ENCODE measurements around the gene MPPED2.

MPPED2 gene

GRCh38 chr11:30453705-30454104 is 132.4 kb downstream of the MPPED2 start:
- DNase-seq (ENCODE audit: low read depth, low spot score), result no peak

- DNase-seq (ENCODE audit: low read depth, low spot score), result no peak
Observed at GRCh38 chr11:30452842-30453241, 133.3 kb downstream of the MPPED2 start.

- DNase-seq (ENCODE audit: low read depth, low spot score), result peak; percentile 8
Observed at GRCh38 chr11:30452114-30452513, 134.0 kb downstream of the MPPED2 start.

GRCh38 chr11:30451626-30452025 is 134.5 kb downstream of the MPPED2 start:
- peak; percentile 40 for DNase-seq (ENCODE audit: low read depth, low spot score)

GRCh38 chr11:30451167-30451566 is 135.0 kb downstream of the MPPED2 start:
- no peak for DNase-seq (ENCODE audit: low read depth, low spot score)

GRCh38 chr11:30447058-30447640 is 139.0 kb downstream of the MPPED2 start:
- no peak for DNase-seq (ENCODE audit: low read depth, low spot score)

- DNase-seq (ENCODE audit: low read depth, low spot score), result no peak
Observed at GRCh38 chr11:30446520-30446919, 139.6 kb downstream of the MPPED2 start.

GRCh38 chr11:30445056-30445455 is 141.1 kb downstream of the MPPED2 start:
- peak; percentile 39 for DNase-seq (ENCODE audit: low read depth, low spot score)

- no peak for DNase-seq (ENCODE audit: low read depth, low spot score)
Observed at GRCh38 chr11:30440510-30440909, 145.6 kb downstream of the MPPED2 start.

GRCh38 chr11:30436801-30437200 is 149.4 kb downstream of the MPPED2 start:
- DNase-seq (ENCODE audit: low read depth, low spot score), result no peak

- peak; percentile 65 for DNase-seq (ENCODE audit: low read depth, low spot score)
Observed at GRCh38 chr11:30435488-30435887, 150.7 kb downstream of the MPPED2 start.

- no peak for DNase-seq (ENCODE audit: low read depth, low spot score)
Observed at GRCh38 chr11:30434901-30435300, 151.3 kb downstream of the MPPED2 start.

GRCh38 chr11:30433831-30434230 is 152.3 kb downstream of the MPPED2 start:
- peak; percentile 69 for DNase-seq (ENCODE audit: low read depth, low spot score)

GRCh38 chr11:30432716-30433115 is 153.4 kb downstream of the MPPED2 start:
- no peak for DNase-seq (ENCODE audit: low read depth, low spot score)

GRCh38 chr11:30432178-30432577 is 154.0 kb downstream of the MPPED2 start:
- no peak for DNase-seq (ENCODE audit: low read depth, low spot score)

- no peak for DNase-seq (ENCODE audit: low read depth, low spot score)
Observed at GRCh38 chr11:30431127-30431814, 154.9 kb downstream of the MPPED2 start.

GRCh38 chr11:30429550-30429949 is 156.6 kb downstream of the MPPED2 start:
- DNase-seq (ENCODE audit: low read depth, low spot score), result no peak

GRCh38 chr11:30426781-30427180 is 159.4 kb downstream of the MPPED2 start:
- no peak for DNase-seq (ENCODE audit: low read depth, low spot score)

- DNase-seq (ENCODE audit: low read depth, low spot score), result no peak
Observed at GRCh38 chr11:30424844-30425243, 161.3 kb downstream of the MPPED2 start.

GRCh38 chr11:30424321-30424720 is 161.8 kb downstream of the MPPED2 start:
- no peak for DNase-seq (ENCODE audit: low read depth, low spot score)

- DNase-seq (ENCODE audit: low read depth, low spot score), result peak; percentile 48
Observed at GRCh38 chr11:30423886-30424285, 162.3 kb downstream of the MPPED2 start.

- DNase-seq (ENCODE audit: low read depth, low spot score), result no peak
Observed at GRCh38 chr11:30423279-30423648, 162.9 kb downstream of the MPPED2 start.

GRCh38 chr11:30422447-30423278 is 163.5 kb downstream of the MPPED2 start:
- peak; percentile 20 for DNase-seq (ENCODE audit: low read depth, low spot score)
